PC-3 (cell line): Measurements from ENCODE around the gene PLPP1. TPM values are rescaled to one million over a fixed set of nuclear protein-coding genes. Genes with fewer than 3 reads are reported as not detected.
"Not testable (repeated sequence)": the region's sequence is repeated elsewhere in the genome, so short reads cannot be mapped to it uniquely, and the experiment has no call there.

Experiments used
- ATAC-seq: fragments of 200-7000 bp; cut with Tn5 transposase; 2 replicates; pipeline ENCODE4 v1.9.1; 2020; ENCODE audit warnings: mild to moderate bottlenecking, moderate library complexity
- BruUV-seq: library from RNA; stranded (reverse); fragments of 400-500 nt; replicated peaks from 2 replicates; lab custom pipeline; 2021; lab: Mats Ljungman, UMichigan
- CTCF ChIA-PET: fragments of 300-600 bp; sonication (Branson Sonifier 250); formaldehyde crosslinking; loops from one replicate; lab custom pipeline; 2022; ENCODE audit warnings: antibody characterized with exemption; lab: Charles Lee
- POLR2A ChIA-PET: fragments of 300-600 bp; sonication (Branson Sonifier 250); formaldehyde crosslinking; loops from one replicate; lab custom pipeline; 2022; ENCODE audit warnings: antibody characterized with exemption; ENCODE audit not compliant: unreplicated experiment; lab: Charles Lee
- DNase-seq: peaks from one replicate; pipeline ENCODE4 v3.0.0-alpha.2; 2015
- H2AFZ ChIP-seq: fragments of 300-600 bp; sonication (generic); 2 replicates; pipeline ENCODE4 v1.6.0; 2016; ENCODE audit warnings: antibody characterized with exemption, low read length
- H3F3A ChIP-seq: fragments of 300-600 bp; sonication (generic); one replicate; pipeline ENCODE4 v1.6.0; 2017; ENCODE audit warnings: antibody characterized with exemption, low read length, control low read depth, mild to moderate bottlenecking; ENCODE audit not compliant: unreplicated experiment
- H3K27ac ChIP-seq: fragments of 300-600 bp; sonication (generic); 2 replicates; pipeline ENCODE4 v1.5.1; 2016; ENCODE audit warnings: mild to moderate bottlenecking, low read length
- H3K27me3 ChIP-seq: fragments of 300-600 bp; sonication (generic); 2 replicates; pipeline ENCODE4 v1.6.1; 2016; ENCODE audit warnings: low read length, mixed read lengths
- H3K36me3 ChIP-seq: fragments of 300-600 bp; sonication (generic); 2 replicates; pipeline ENCODE4 v1.6.1; 2016; ENCODE audit warnings: low read depth, mixed run types, low read length, mixed read lengths
- H3K4me1 ChIP-seq: fragments of 300-600 bp; sonication (generic); 2 replicates; pipeline ENCODE4 v1.5.1; 2016; ENCODE audit warnings: low read length; ENCODE audit not compliant: insufficient read depth
- H3K4me2 ChIP-seq: fragments of 300-600 bp; sonication (generic); 2 replicates; pipeline ENCODE4 v1.6.0; 2016; ENCODE audit warnings: low read length
- H3K4me3 ChIP-seq: fragments of 300-600 bp; sonication (generic); 2 replicates; pipeline ENCODE4 v1.5.1; 2016; ENCODE audit warnings: mild to moderate bottlenecking, low read length, mixed read lengths
- H3K79me2 ChIP-seq: fragments of 300-600 bp; sonication (generic); 2 replicates; pipeline ENCODE4 v1.6.1; 2017; ENCODE audit warnings: low read length, mixed read lengths
- H3K9ac ChIP-seq: fragments of 300-600 bp; sonication (generic); 2 replicates; pipeline ENCODE4 v1.6.0; 2016; ENCODE audit warnings: mild to moderate bottlenecking, low read length
- H3K9me2 ChIP-seq: fragments of 300-600 bp; sonication (generic); replicated peaks from 2 replicates; pipeline ENCODE4 v1.6.1; 2016; ENCODE audit warnings: mixed run types, low read length, mixed read lengths
- H3K9me3 ChIP-seq: fragments of 300-600 bp; sonication (generic); 2 replicates; pipeline ENCODE4 v1.6.1; 2016; ENCODE audit warnings: low read length, mixed read lengths
- H4K20me1 ChIP-seq: fragments of 300-600 bp; sonication (generic); 2 replicates; pipeline ENCODE4 v1.6.1; 2016; ENCODE audit warnings: low read length, mixed read lengths
- CTCF ChIP-seq: fragments of 300-600 bp; sonication (generic); conservative IDR thresholded peaks from 2 replicates; pipeline ENCODE4 v1.5.1; 2017; ENCODE audit warnings: antibody characterized with exemption, low read depth, mild to moderate bottlenecking, low read length
- EZH2 ChIP-seq: fragments of 300-600 bp; sonication (generic); IDR thresholded peaks from one replicate; pipeline ENCODE4 v1.6.1; 2017; ENCODE audit warnings: antibody characterized with exemption, mild to moderate bottlenecking, low read length; ENCODE audit not compliant: unreplicated experiment
- EZH2phosphoT487 ChIP-seq: fragments of 300-600 bp; sonication (generic); IDR thresholded peaks from 2 replicates; pipeline ENCODE4 v1.6.1; 2018; ENCODE audit warnings: mild to moderate bottlenecking, antibody characterized with exemption, low read length, borderline replicate concordance
- intact Hi-C: fragments of 100-400 bp; cut with micrococcal nuclease; formaldehyde crosslinking; loops from 2 replicates; pipeline ENCODE4 v1.9.0; 2023
- total RNA-seq: library from RNA; depleted of rRNA; stranded (reverse); fragments of >200 nt; gene quantifications from 2 replicates; pipeline ENCODE4 v1.2.3, GENCODE V29; 2014

The PLPP1 gene
- total RNA-seq, 1 experiment from 2014 or later, result 16.2 TPM

- H3F3A ChIP-seq, result no peaks in the 10 kb centered on the region
- ATAC-seq (no peak), DNase-seq (no peak)
- peaks cover 5% of the 10 kb centered on the region; the same call in 1 of the 2 replicates for H3K4me1 ChIP-seq
- no TSS peak for BruUV-seq
- POLR2A ChIA-PET, result no interaction called here
- no peak overlapping the region for H3K9ac ChIP-seq
- intact Hi-C loops, result loop anchor here (5.0 to 10.0 kb wide), 2 partner anchors 116 to 126 kb away; no protein-coding TSS in a partner anchor
- no peaks in the 10 kb centered on the region for H3K9me3 ChIP-seq
- peaks cover 5% of the 10 kb centered on the region for H3K79me2 ChIP-seq
- no peak for TF ChIP-seq CTCF
- TF ChIP-seq EZH2, result no peak
- 0 out of 2 replicates have a peak overlapping the region, but pooled peaks have one; percentile 26 for H2AFZ ChIP-seq
- CTCF ChIA-PET, result no interaction called here
- no peaks in the 10 kb centered on the region for H3K36me3 ChIP-seq
- no peaks in the 10 kb centered on the region for H3K27me3 ChIP-seq
- H4K20me1 ChIP-seq, result no peaks in the 10 kb centered on the region
- no peak overlapping the region for H3K4me2 ChIP-seq
- no peak overlapping the region for H3K27ac ChIP-seq
- no peak overlapping the region for H3K4me3 ChIP-seq
- H3K9me2 ChIP-seq, result no peaks in the 10 kb centered on the region
Observed at GRCh38 chr5:55538661-55539060, 3.9 kb upstream of the PLPP1 start.

- H3K9me2 ChIP-seq, H2AFZ ChIP-seq, H3K27me3 ChIP-seq, DNase-seq, CTCF ChIA-PET, H3K4me2 ChIP-seq, H3K27ac ChIP-seq, H3K4me1 ChIP-seq, H3K9ac ChIP-seq, H3K9me3 ChIP-seq, ATAC-seq, H3K4me3 ChIP-seq, H3F3A ChIP-seq, BruUV-seq, H3K36me3 ChIP-seq, POLR2A ChIA-PET, H4K20me1 ChIP-seq: not testable (repeated sequence)
- intact Hi-C loops, result loop anchor here (5.0 to 10.0 kb wide), 2 partner anchors 117 to 125 kb away; no protein-coding TSS in a partner anchor
- peaks cover 14% of the 10 kb centered on the region for H3K79me2 ChIP-seq
Observed at GRCh38 chr5:55537315-55537714, 2.6 kb upstream of the PLPP1 start.

GRCh38 chr5:55535199-55535905 lies 588 bp upstream of the PLPP1 start:
- no peaks in the 10 kb centered on the region for H3K9me3 ChIP-seq
- peak overlapping the region; percentile 97 for H3K4me2 ChIP-seq
- H3K4me3 ChIP-seq, result peak overlapping the region; percentile 86
- ATAC-seq (peak; percentile 30), DNase-seq (no peak)
- peaks cover 9% of the 10 kb centered on the region; the same call in 1 of the 2 replicates for H3K4me1 ChIP-seq
- no TSS peak for BruUV-seq
- 0 out of 2 replicates have a peak overlapping the region, but pooled peaks have one; percentile 22 for H3K9ac ChIP-seq
- H3K9me2 ChIP-seq, result no peaks in the 10 kb centered on the region
- intact Hi-C loops, result loop anchor here (2.0 to 10.0 kb wide), 4 partner anchors 65 to 157 kb away; no protein-coding TSS in a partner anchor
- H3K27ac ChIP-seq, result no peak overlapping the region
- no peaks in the 10 kb centered on the region for H4K20me1 ChIP-seq
- H2AFZ ChIP-seq, result peak overlapping the region; percentile 98
- H3K36me3 ChIP-seq, result no peaks in the 10 kb centered on the region
- no peaks in the 10 kb centered on the region for H3F3A ChIP-seq
- peaks cover 23% of the 10 kb centered on the region for H3K79me2 ChIP-seq
- TF ChIP-seq EZH2, result no peak
- no peak for TF ChIP-seq EZH2phosphoT487
- TF ChIP-seq CTCF, result no peak
- POLR2A ChIA-PET, result no interaction called here
- H3K27me3 ChIP-seq, result no peaks in the 10 kb centered on the region
- CTCF ChIA-PET, result interaction anchor here (0.6 kb wide), 1 partner anchor 157 kb away, joined by 3 read pairs; no protein-coding TSS in a partner anchor
